ENCODE results near the gene ARHGAP18.

Gene ARHGAP18, protein sequence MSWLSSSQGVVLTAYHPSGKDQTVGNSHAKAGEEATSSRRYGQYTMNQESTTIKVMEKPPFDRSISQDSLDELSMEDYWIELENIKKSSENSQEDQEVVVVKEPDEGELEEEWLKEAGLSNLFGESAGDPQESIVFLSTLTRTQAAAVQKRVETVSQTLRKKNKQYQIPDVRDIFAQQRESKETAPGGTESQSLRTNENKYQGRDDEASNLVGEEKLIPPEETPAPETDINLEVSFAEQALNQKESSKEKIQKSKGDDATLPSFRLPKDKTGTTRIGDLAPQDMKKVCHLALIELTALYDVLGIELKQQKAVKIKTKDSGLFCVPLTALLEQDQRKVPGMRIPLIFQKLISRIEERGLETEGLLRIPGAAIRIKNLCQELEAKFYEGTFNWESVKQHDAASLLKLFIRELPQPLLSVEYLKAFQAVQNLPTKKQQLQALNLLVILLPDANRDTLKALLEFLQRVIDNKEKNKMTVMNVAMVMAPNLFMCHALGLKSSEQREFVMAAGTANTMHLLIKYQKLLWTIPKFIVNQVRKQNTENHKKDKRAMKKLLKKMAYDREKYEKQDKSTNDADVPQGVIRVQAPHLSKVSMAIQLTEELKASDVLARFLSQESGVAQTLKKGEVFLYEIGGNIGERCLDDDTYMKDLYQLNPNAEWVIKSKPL

GRCh38 chr6:129709769-129710449 lies at the start of gene ARHGAP18:
Gene ARHGAP18, minus strand, starts transcription at chr6:129710177. Its CDS starts 41 bp downstream, at chr6:129710136.
- DNase-seq, result peak; percentile 91

- DNase-seq, result no peak
Measured at GRCh38 chr6:129755787-129756186, 45.8 kb upstream of the ARHGAP18 start.

GRCh38 chr6:129754750-129755149 lies 44.8 kb upstream of the ARHGAP18 start:
- DNase-seq, result no peak

GRCh38 chr6:129753422-129753821 lies 43.4 kb upstream of the ARHGAP18 start:
- peak; percentile 93 for DNase-seq

- no peak for DNase-seq
Measured at GRCh38 chr6:129751384-129751783, 41.4 kb upstream of the ARHGAP18 start.

DNA sequence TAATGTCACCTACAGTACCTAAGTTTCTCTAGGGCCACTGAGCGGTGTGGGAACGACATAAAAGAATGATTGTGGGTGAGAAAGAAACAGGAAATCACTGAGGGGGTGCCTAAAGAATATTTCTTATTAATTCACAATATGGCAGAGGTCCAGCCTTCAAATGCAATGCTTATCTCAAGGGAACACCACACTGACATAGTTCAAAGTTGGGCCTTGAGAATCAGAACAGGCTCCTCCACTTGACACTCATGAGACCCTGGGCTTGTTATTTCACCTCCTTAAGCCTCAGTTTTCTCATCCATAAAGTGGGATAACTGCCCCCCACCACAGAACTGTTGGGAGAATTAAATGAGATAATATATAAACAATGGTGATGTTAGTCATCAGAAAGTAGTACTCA lies 40.4 kb upstream of the ARHGAP18 start:
- no peak for DNase-seq

GRCh38 chr6:129749749-129750120 lies 39.8 kb upstream of the ARHGAP18 start:
- DNase-seq, result peak; percentile 92

GRCh38 chr6:129748901-129749748 lies 39.1 kb upstream of the ARHGAP18 start:
- DNase-seq, result peak; percentile 44

- DNase-seq, result peak; percentile 75
Measured at GRCh38 chr6:129748212-129748900, 38.4 kb upstream of the ARHGAP18 start.

GRCh38 chr6:129747588-129748112 lies 37.7 kb upstream of the ARHGAP18 start:
- no peak for DNase-seq

- no peak for DNase-seq
Measured at GRCh38 chr6:129744880-129745237, 34.9 kb upstream of the ARHGAP18 start.

GRCh38 chr6:129744201-129744879 lies 34.4 kb upstream of the ARHGAP18 start:
- DNase-seq, result no peak

DNA sequence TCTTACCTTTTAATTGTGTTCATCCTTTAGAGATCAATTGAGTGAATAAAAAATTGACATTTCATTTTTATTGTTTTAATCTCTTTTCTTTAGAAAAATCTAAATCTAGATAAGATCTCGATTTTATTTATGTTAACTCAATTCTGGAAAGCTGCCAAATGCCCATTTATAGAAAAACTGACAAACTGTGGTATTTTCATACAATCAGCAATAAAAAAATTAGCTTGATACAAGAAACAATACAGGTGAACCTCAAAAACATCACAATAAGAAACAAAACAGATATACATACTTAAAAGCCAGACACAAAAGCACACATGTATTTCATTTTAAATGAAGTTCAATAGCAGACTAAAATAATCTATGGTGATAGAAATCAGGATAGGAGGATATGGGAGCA lies 30.0 kb upstream of the ARHGAP18 start:
- no peak for DNase-seq

DNA sequence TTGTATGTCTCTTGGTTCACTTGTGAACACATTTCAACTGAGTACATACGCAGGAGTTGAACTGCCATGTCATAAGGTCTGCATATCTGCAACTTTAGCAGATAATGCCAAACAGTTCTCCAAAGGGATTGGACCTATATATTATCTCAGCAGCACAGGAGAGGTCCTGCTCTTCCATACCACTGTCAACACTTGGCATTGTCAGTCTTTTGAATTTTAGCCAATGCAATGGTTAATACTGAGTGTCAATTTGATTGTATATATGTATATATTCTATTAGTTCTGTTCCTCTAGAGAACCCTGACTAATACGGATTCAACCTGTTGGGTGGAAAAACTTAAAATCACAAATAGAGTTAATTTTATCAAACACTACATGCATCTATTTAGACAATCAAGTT lies 26.1 kb upstream of the ARHGAP18 start:
- DNase-seq, result no peak

DNA sequence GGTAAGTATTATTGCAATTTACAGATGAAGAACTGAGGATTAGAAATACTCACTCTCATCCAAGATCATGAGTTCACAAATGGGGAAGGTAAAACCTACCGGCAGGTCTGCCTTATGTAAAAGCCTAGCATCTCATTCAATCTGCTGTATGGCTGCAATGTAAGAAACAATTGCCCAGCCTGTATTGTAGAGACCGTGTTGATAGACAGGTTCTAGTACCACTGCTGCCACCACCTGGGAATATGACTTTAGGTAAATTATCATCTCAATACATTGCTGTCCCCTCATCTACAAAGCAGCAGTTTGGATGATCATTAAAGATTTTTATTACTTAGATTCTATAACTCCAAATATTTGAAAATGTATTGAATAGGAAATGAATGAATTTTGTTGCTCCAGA lies 23.3 kb upstream of the ARHGAP18 start:
- no peak for DNase-seq

- no peak for DNase-seq
Measured at GRCh38 chr6:129732542-129732941, 22.6 kb upstream of the ARHGAP18 start.

DNA sequence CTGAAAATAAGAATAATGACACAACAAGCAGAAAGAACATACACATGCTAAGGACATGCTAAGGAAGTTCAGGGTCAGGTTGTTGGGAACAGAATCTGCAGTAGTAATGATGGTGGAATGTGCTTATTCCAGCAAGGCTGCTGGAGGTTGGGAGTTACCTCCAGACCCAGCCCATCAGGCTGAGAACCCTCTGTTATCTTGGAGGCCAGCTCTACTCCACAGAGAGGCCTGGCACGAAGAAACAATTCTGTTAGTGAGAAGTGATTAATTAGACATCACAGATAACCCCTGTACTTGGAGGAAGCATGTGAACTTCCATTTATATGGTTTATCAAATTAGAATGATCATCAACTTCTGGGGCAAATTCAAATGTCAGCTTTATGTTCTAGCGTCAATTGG lies 22.1 kb upstream of the ARHGAP18 start:
- no peak for DNase-seq

GRCh38 chr6:129731428-129731827 lies 21.5 kb upstream of the ARHGAP18 start:
- no peak for DNase-seq

DNA sequence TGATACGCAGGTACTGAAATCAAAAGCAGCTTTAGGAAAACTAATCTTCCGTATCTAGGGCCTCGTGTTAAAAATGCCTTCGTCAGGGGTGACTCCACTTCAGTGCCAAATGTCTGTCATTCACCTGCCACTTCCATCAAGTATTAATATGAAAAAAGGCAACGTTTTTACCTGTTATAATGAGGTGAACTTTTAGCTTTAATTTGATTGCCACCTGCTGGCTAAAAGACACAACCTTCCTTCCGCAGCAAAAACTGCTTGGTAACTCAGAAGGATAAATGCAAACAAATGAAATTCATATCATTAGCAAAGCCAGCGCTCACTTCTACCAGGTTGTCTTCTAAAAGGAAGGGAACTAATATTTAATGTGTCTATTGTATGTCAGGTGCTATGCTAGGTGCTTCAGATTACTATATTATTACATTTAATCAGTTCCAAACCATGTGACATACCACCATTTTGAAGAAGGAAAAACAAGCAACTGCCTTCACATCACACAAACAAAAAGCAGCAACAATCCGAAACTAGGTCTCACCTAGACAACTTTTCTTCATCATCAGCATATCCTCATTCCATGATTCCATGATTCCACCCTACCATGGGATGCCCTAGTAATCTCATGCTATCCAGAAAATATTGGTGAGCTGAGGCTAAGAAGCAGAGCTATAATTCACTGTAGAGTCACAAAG lies 20.6 kb upstream of the ARHGAP18 start:
- no peak for DNase-seq

GRCh38 chr6:129726650-129727049 lies 16.7 kb upstream of the ARHGAP18 start:
- no peak for DNase-seq

GRCh38 chr6:129725341-129725740 lies 15.4 kb upstream of the ARHGAP18 start:
- no peak for DNase-seq
